NB4 (cell line): Measurements from ENCODE around the gene GNAI1.

ENCODE experiments used
- DNase-seq: peaks from one replicate; pipeline ENCODE4 v3.0.0; 2010; ENCODE audit warnings: low read depth
- H3K4me3 ChIP-seq: one replicate; pipeline ENCODE4 v1.5.1; 2011; ENCODE audit warnings: mild to moderate bottlenecking, low read depth, low read length, moderate library complexity
- MYC ChIP-seq: IDR thresholded peaks from 2 replicates; pipeline ENCODE4 v1.6.1; 2011; ENCODE audit warnings: low read depth, low read length
- POLR2A ChIP-seq: IDR thresholded peaks from 2 replicates; pipeline ENCODE4 v1.6.1; 2011; ENCODE audit warnings: mild to moderate bottlenecking; ENCODE audit not compliant: insufficient read length; ENCODE audit errors: extremely low read depth
- TF ChIP-seq, protein P1 (sequence below): IDR thresholded peaks from 2 replicates; pipeline ENCODE4 v1.6.1; 2011; ENCODE audit warnings: low read depth, low read length
- TF ChIP-seq, protein P2 (sequence below): IDR thresholded peaks from one replicate; pipeline ENCODE4 v1.5.1; 2012; ENCODE audit warnings: low read depth, low read length

The GNAI1 gene

DNA sequence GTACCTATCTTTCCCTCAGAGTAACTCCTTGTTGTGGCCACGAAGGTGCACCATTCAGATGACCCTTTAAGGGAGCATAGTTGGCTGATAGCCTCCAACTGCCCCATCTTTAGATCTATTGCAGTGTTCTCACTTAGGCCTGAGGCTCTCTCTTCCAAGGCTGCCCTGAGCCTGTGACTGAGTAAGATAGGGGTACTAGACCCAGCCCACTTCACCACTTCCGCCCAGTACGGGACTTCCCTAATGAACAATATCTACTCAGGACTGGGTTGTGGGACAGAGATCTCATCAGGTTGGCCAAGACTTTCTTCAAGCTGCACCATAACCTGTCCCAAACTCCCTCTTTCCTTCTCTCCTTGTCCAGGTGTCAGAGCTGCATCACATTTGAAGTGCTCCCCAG lies 5.7 kb upstream of the GNAI1 start:
- no peak overlapping the region for H3K4me3 ChIP-seq
- peak; percentile 11 for DNase-seq

DNA sequence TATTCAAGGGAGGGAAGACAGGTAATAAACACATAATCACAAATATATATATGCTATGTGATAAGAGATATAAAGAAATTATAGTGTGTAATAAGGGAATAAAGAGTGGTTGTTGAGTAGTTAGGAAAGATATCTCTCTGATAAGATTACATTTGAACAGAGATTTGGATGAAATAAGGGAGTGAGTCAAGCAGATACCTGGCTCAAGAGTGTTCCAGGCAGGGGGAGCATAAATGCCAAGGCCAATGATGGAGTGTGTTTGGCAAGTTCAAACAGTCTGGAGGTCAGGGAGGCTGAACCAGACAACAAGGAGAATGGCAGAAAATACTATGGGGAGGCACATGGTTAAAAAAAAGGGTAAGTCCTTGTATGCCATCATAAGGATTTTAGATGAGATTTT lies 4.8 kb upstream of the GNAI1 start:
- H3K4me3 ChIP-seq = no peak overlapping the region
- DNase-seq = no peak
- TF ChIP-seq, protein P1, sequence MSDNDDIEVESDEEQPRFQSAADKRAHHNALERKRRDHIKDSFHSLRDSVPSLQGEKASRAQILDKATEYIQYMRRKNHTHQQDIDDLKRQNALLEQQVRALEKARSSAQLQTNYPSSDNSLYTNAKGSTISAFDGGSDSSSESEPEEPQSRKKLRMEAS = no peak
- TF ChIP-seq MYC (no peak), POLR2A (no peak)
- TF ChIP-seq, protein P2, sequence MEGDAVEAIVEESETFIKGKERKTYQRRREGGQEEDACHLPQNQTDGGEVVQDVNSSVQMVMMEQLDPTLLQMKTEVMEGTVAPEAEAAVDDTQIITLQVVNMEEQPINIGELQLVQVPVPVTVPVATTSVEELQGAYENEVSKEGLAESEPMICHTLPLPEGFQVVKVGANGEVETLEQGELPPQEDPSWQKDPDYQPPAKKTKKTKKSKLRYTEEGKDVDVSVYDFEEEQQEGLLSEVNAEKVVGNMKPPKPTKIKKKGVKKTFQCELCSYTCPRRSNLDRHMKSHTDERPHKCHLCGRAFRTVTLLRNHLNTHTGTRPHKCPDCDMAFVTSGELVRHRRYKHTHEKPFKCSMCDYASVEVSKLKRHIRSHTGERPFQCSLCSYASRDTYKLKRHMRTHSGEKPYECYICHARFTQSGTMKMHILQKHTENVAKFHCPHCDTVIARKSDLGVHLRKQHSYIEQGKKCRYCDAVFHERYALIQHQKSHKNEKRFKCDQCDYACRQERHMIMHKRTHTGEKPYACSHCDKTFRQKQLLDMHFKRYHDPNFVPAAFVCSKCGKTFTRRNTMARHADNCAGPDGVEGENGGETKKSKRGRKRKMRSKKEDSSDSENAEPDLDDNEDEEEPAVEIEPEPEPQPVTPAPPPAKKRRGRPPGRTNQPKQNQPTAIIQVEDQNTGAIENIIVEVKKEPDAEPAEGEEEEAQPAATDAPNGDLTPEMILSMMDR = no peak

More for the DNA sequence above, 5.7 kb upstream of the GNAI1 start:
- TF ChIP-seq MYC = no peak
- TF ChIP-seq, protein P2 = no peak
- TF ChIP-seq POLR2A = no peak
- TF ChIP-seq, protein P1 = no peak

DNA sequence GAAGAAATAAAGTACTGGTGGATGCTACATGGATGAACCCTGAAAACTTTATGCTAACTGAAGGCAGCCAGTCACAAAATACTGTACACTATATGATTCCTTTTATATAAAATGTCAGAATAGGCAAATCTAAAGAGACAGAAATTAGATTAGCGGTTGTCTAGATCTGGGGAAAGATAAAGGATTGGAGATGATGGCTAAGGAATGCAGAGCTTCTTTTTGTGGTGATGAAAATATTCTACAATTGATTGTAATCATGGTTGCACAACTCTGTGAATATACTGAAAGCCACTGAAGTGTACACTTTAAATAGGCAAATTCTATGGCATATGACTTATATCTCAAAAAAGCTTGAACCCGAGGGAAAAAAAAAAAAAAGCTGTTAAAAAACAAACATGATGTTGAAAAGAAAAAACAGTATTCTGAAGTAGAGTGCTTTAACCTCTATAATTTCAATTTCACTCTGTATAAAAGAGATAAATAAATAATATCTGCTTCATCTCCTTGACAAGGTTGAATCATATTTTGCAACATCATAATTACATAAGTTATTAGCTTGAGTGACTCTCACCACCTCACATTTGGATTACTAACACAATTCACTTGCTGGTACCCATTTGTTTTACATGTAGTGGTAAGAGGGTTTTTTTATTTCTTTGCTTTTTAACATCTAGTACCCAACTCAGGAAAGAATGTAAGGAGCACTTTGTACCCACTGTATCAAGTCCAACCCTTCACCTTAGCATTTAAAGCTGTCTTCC lies 2.8 kb upstream of the GNAI1 start:
- no peak for DNase-seq
- H3K4me3 ChIP-seq = no peak overlapping the region
- TF ChIP-seq, protein P1 = no peak
- TF ChIP-seq MYC = no peak
- no peak for TF ChIP-seq POLR2A
- TF ChIP-seq, protein P2 = no peak

DNA sequence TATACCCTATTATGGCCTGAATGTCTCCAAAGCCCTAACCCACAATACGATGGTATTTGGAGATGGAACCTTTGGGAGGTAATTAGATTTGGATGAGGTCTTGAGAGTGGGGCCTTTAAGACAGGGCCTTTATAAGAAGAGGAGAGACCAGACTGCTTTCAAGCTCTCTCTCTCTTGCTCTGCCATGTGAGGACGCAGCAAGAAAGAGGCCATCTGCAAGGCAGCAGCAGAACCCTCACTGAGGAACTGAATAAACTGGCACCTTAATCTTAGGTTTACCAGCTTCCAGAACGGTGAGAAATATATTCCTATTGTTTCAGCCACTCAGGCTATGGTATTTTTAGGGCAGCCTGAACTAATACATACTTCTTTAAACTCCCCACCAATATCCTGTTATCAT lies 2.0 kb upstream of the GNAI1 start:
- H3K4me3 ChIP-seq = no peak overlapping the region
- TF ChIP-seq, protein P2 = no peak
- TF ChIP-seq, protein P1 = no peak
- TF ChIP-seq MYC (no peak), POLR2A (no peak)
- no peak for DNase-seq

DNA sequence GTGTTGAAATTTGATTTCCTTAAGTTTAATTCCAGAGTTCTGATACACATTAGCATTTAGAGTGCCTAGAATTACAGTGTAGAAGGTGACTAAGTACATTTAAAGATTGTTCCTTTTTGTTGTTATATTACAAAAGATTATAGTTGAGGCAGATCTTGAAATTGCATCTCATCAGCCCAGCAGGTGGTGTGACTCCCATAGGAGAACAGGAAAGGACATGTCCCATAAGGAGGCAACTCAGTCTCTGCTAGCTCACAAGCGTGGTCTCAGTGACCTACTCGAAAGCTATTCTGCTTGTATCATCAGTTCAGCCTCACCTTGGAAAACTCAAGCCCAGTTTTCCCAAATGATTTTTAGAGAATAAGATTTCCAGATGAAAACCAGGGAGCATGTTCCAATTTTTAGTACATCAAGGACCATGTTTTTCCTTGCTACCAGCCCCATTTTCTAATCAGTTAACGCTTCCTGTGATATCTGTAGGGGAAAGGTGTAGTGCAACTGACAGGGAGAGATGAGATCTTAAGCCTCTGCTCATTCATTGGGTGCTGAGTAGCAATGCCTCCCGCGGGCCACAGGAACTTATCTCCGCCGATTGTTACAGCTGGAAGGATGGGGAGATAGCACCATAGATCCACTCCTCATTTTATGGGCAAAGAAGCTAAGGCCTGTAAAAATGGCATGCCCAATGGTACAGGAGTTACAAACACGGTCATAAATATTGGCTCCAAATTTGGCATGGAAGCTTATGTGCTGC lies 1.1 kb upstream of the GNAI1 start:
- no peak overlapping the region for H3K4me3 ChIP-seq
- TF ChIP-seq MYC (no peak), POLR2A (no peak)
- TF ChIP-seq, protein P2 = no peak
- no peak for DNase-seq
